ENCODE data around the gene NUP42.

Gene NUP42

DNA sequence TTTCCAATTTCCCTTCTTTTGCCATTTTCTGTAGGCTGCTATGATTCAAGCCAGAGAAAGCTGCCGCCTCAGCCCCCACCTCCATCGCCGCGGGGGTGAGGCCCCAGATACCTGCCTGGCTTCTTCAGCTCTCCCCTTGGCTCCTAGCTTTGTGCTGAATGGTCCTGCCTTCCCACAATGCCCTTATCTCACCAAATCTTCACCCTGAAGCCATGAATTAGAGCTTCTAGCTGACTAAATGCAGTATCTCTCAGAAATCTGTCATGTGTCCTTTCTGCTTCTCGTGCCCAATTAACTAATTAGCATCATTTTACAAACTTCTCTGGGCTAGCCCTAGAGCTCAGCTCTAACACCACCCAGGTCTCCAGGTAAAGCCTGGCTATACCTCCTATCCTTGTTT, 32.6 kb downstream of the NUP42 start:
- no peak overlapping the region for H3K23ac ChIP-seq (ENCODE audit: low read length)
- H3K4me1 ChIP-seq (ENCODE audit: control insufficient read depth in 1 of 2, insufficient read depth in 2 of 2, low read length in 2 of 2), result no peaks in the 10 kb centered on the region
- no peak overlapping the region for H2BK12ac ChIP-seq (ENCODE audit: low read length)
- no peak overlapping the region for H4K8ac ChIP-seq (ENCODE audit: low read depth, low read length)
- H3K79me1 ChIP-seq (ENCODE audit: low read length), result no peaks in the 10 kb centered on the region
- H3K9ac ChIP-seq (ENCODE audit: low read length), result no peak overlapping the region
- no peak overlapping the region for H2BK120ac ChIP-seq (ENCODE audit: insufficient read depth, low read length, poor library complexity)
- no peak overlapping the region for H3K27ac ChIP-seq (ENCODE audit: low read depth, low read length)
- no peak for DNase-seq
- H3K14ac ChIP-seq (ENCODE audit: low read length), result no peak overlapping the region
- H3K18ac ChIP-seq (ENCODE audit: low read length), result no peak overlapping the region
- no peak overlapping the region for H3K4me3 ChIP-seq (ENCODE audit: low read depth, low read length)
- no peaks in the 10 kb centered on the region for H3K9me3 ChIP-seq (ENCODE audit: insufficient read depth, low read depth, low read length)
- no peak overlapping the region for H4K91ac ChIP-seq (ENCODE audit: low read depth, low read length)
- no peaks in the 10 kb centered on the region for H3K79me2 ChIP-seq (ENCODE audit: control insufficient read depth, insufficient read depth, low read length, poor library complexity)
- H2AFZ ChIP-seq (ENCODE audit: insufficient read depth, low read length, poor library complexity), result no peak overlapping the region
- no peak overlapping the region for H4K12ac ChIP-seq (ENCODE audit: low read depth, low read length)
- H3K4ac ChIP-seq (ENCODE audit: low read depth, low read length), result no peak overlapping the region
- H2AK5ac ChIP-seq (ENCODE audit: low read length), result no peak overlapping the region
- no peak overlapping the region for H3K4me2 ChIP-seq (ENCODE audit: low read length)
- WGBS (ENCODE audit: extremely low coverage, insufficient coverage, insufficient read length), result no CpG with 5 or more reads among the region's 5 CpGs
- H3K27me3 ChIP-seq (ENCODE audit: insufficient read depth, low read length), result no peaks in the 10 kb centered on the region
- no peak overlapping the region for H2BK5ac ChIP-seq (ENCODE audit: low read depth, low read length, poor library complexity)
- no peaks in the 10 kb centered on the region for H3K36me3 ChIP-seq (ENCODE audit: control insufficient read depth in 1 of 2, insufficient read depth in 2 of 2, low read length in 2 of 2)

DNA sequence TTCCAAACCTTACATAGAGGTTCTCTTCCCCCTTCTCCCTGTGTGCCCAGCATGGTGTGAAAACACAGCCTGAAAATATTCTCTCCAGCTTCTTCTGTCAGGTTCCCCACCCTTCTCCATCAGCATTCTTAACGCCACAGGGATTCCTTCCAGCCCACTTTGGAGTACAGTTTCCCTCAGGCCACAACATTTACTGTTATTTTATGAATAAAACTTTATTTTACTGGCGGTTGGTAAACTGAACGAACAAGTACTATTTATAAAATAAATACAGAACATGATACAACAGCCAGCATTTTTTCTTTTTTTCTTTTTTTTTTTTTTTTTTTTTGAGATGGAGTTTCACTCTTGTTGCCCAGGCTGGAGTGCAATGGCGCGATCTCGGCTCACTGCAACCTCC, 33.1 kb downstream of the NUP42 start:
- Histone ChIP-seq H3K4ac (ENCODE audit: low read depth, low read length) (no peak overlapping the region), H2BK5ac (ENCODE audit: low read depth, low read length, poor library complexity) (no peak overlapping the region), H3K79me2 (ENCODE audit: control insufficient read depth, insufficient read depth, low read length, poor library complexity) (no peaks in the 10 kb centered on the region), H3K36me3 (ENCODE audit: control insufficient read depth in 1 of 2, insufficient read depth in 2 of 2, low read length in 2 of 2) (no peaks in the 10 kb centered on the region), H4K12ac (ENCODE audit: low read depth, low read length) (no peak overlapping the region), H2AFZ (ENCODE audit: insufficient read depth, low read length, poor library complexity) (no peak overlapping the region), H3K79me1 (ENCODE audit: low read length) (no peaks in the 10 kb centered on the region), H4K8ac (ENCODE audit: low read depth, low read length) (no peak overlapping the region), H4K91ac (ENCODE audit: low read depth, low read length) (no peak overlapping the region), H3K9ac (ENCODE audit: low read length) (no peak overlapping the region), H3K4me1 (ENCODE audit: control insufficient read depth in 1 of 2, insufficient read depth in 2 of 2, low read length in 2 of 2) (no peaks in the 10 kb centered on the region), H3K27me3 (ENCODE audit: insufficient read depth, low read length) (no peaks in the 10 kb centered on the region), H2BK12ac (ENCODE audit: low read length) (no peak overlapping the region), H2BK120ac (ENCODE audit: insufficient read depth, low read length, poor library complexity) (no peak overlapping the region), H3K27ac (ENCODE audit: low read depth, low read length) (no peak overlapping the region), H3K4me3 (ENCODE audit: low read depth, low read length) (no peak overlapping the region), H3K14ac (ENCODE audit: low read length) (no peak overlapping the region), H2AK5ac (ENCODE audit: low read length) (no peak overlapping the region), H3K18ac (ENCODE audit: low read length) (no peak overlapping the region), H3K23ac (ENCODE audit: low read length) (no peak overlapping the region), H3K4me2 (ENCODE audit: low read length) (no peak overlapping the region), H3K9me3 (ENCODE audit: insufficient read depth, low read depth, low read length) (no peaks in the 10 kb centered on the region)
- no peak for DNase-seq
- no CpG with 5 or more reads among the region's 6 CpGs for WGBS (ENCODE audit: extremely low coverage, insufficient coverage, insufficient read length)

GRCh38 chr7:23216021-23216420, 34.2 kb downstream of the NUP42 start:
- no peaks in the 10 kb centered on the region for H3K9me3 ChIP-seq (ENCODE audit: insufficient read depth, low read depth, low read length)
- H3K27ac ChIP-seq (ENCODE audit: low read depth, low read length), result no peak overlapping the region
- no peaks in the 10 kb centered on the region for H3K4me1 ChIP-seq (ENCODE audit: control insufficient read depth in 1 of 2, insufficient read depth in 2 of 2, low read length in 2 of 2)
- H3K4me3 ChIP-seq (ENCODE audit: low read depth, low read length), result no peak overlapping the region
- no peak overlapping the region for H4K12ac ChIP-seq (ENCODE audit: low read depth, low read length)
- no peak overlapping the region for H2AFZ ChIP-seq (ENCODE audit: insufficient read depth, low read length, poor library complexity)
- H3K14ac ChIP-seq (ENCODE audit: low read length), result no peak overlapping the region
- H4K8ac ChIP-seq (ENCODE audit: low read depth, low read length), result no peak overlapping the region
- no peak overlapping the region for H2BK12ac ChIP-seq (ENCODE audit: low read length)
- DNase-seq, result peak in 1 of 2 donors; percentile 29
- no peaks in the 10 kb centered on the region for H3K27me3 ChIP-seq (ENCODE audit: insufficient read depth, low read length)
- no peaks in the 10 kb centered on the region for H3K79me2 ChIP-seq (ENCODE audit: control insufficient read depth, insufficient read depth, low read length, poor library complexity)
- WGBS (ENCODE audit: extremely low coverage, insufficient coverage, insufficient read length), result no CpG with 5 or more reads among the region's 2 CpGs
- no peak overlapping the region for H2BK5ac ChIP-seq (ENCODE audit: low read depth, low read length, poor library complexity)
- H3K23ac ChIP-seq (ENCODE audit: low read length), result no peak overlapping the region
- no peaks in the 10 kb centered on the region for H3K36me3 ChIP-seq (ENCODE audit: control insufficient read depth in 1 of 2, insufficient read depth in 2 of 2, low read length in 2 of 2)
- H3K18ac ChIP-seq (ENCODE audit: low read length), result no peak overlapping the region
- H3K4me2 ChIP-seq (ENCODE audit: low read length), result no peak overlapping the region
- H2BK120ac ChIP-seq (ENCODE audit: insufficient read depth, low read length, poor library complexity), result no peak overlapping the region
- H3K79me1 ChIP-seq (ENCODE audit: low read length), result no peaks in the 10 kb centered on the region
- H3K4ac ChIP-seq (ENCODE audit: low read depth, low read length), result no peak overlapping the region
- H2AK5ac ChIP-seq (ENCODE audit: low read length), result no peak overlapping the region
- no peak overlapping the region for H4K91ac ChIP-seq (ENCODE audit: low read depth, low read length)
- no peak overlapping the region for H3K9ac ChIP-seq (ENCODE audit: low read length)

GRCh38 chr7:23218196-23218595, 36.3 kb downstream of the NUP42 start:
- Histone ChIP-seq H2AFZ (ENCODE audit: insufficient read depth, low read length, poor library complexity) (no peak overlapping the region), H3K79me2 (ENCODE audit: control insufficient read depth, insufficient read depth, low read length, poor library complexity) (no peaks in the 10 kb centered on the region), H3K4ac (ENCODE audit: low read depth, low read length) (no peak overlapping the region), H3K4me3 (ENCODE audit: low read depth, low read length) (no peak overlapping the region), H3K4me1 (ENCODE audit: control insufficient read depth in 1 of 2, insufficient read depth in 2 of 2, low read length in 2 of 2) (no peaks in the 10 kb centered on the region), H2BK5ac (ENCODE audit: low read depth, low read length, poor library complexity) (no peak overlapping the region), H3K27ac (ENCODE audit: low read depth, low read length) (no peak overlapping the region), H3K9me3 (ENCODE audit: insufficient read depth, low read depth, low read length) (no peaks in the 10 kb centered on the region), H4K91ac (ENCODE audit: low read depth, low read length) (no peak overlapping the region), H2BK12ac (ENCODE audit: low read length) (no peak overlapping the region), H2AK5ac (ENCODE audit: low read length) (no peak overlapping the region), H3K14ac (ENCODE audit: low read length) (no peak overlapping the region), H4K8ac (ENCODE audit: low read depth, low read length) (no peak overlapping the region), H3K79me1 (ENCODE audit: low read length) (no peaks in the 10 kb centered on the region), H3K9ac (ENCODE audit: low read length) (no peak overlapping the region), H2BK120ac (ENCODE audit: insufficient read depth, low read length, poor library complexity) (no peak overlapping the region), H3K23ac (ENCODE audit: low read length) (no peak overlapping the region), H3K18ac (ENCODE audit: low read length) (no peak overlapping the region), H3K4me2 (ENCODE audit: low read length) (no peak overlapping the region), H4K12ac (ENCODE audit: low read depth, low read length) (no peak overlapping the region), H3K36me3 (ENCODE audit: control insufficient read depth in 1 of 2, insufficient read depth in 2 of 2, low read length in 2 of 2) (no peaks in the 10 kb centered on the region), H3K27me3 (ENCODE audit: insufficient read depth, low read length) (no peaks in the 10 kb centered on the region)
- no CpG with 5 or more reads among the region's 3 CpGs for WGBS (ENCODE audit: extremely low coverage, insufficient coverage, insufficient read length)
- DNase-seq, result no peak

All from trophoblast cell (in vitro differentiated cells and primary cell).